IMR-90 (cell line): ENCODE measurements around the gene FMN1.

Source experiments
- CEBPB ChIP-seq: IDR thresholded peaks from 2 replicates; pipeline ENCODE4 v1.6.1; 2012; ENCODE audit warnings: low read depth, low read length, improper control_type of control experiment
- ELK1 ChIP-seq: fragments of 150-350 bp; IDR thresholded peaks from 2 replicates; pipeline ENCODE4 v1.6.1; 2016; ENCODE audit warnings: low read depth, mild to moderate bottlenecking, low read length, moderate library complexity, borderline replicate concordance
- NFE2L2 ChIP-seq: fragments of 150-350 bp; IDR thresholded peaks from 2 replicates; pipeline ENCODE4 v1.6.1; 2016; ENCODE audit warnings: low read depth, mild to moderate bottlenecking, low read length
- RFX5 ChIP-seq: IDR thresholded peaks from 2 replicates; pipeline ENCODE4 v1.8.0; 2012; ENCODE audit warnings: low read depth, mild to moderate bottlenecking, low read length, moderate library complexity
- USF2 ChIP-seq: fragments of 150-350 bp; IDR thresholded peaks from 2 replicates; pipeline ENCODE4 v1.6.1; 2017; ENCODE audit warnings: mild to moderate bottlenecking, antibody characterized with exemption, low read length, low read depth
- TF ChIP-seq, protein P1 (sequence below): conservative IDR thresholded peaks from 2 replicates; pipeline ENCODE4 v1.5.1; 2012; ENCODE audit warnings: mild to moderate bottlenecking, low read depth, low read length, improper control_type of control experiment

DNA sequence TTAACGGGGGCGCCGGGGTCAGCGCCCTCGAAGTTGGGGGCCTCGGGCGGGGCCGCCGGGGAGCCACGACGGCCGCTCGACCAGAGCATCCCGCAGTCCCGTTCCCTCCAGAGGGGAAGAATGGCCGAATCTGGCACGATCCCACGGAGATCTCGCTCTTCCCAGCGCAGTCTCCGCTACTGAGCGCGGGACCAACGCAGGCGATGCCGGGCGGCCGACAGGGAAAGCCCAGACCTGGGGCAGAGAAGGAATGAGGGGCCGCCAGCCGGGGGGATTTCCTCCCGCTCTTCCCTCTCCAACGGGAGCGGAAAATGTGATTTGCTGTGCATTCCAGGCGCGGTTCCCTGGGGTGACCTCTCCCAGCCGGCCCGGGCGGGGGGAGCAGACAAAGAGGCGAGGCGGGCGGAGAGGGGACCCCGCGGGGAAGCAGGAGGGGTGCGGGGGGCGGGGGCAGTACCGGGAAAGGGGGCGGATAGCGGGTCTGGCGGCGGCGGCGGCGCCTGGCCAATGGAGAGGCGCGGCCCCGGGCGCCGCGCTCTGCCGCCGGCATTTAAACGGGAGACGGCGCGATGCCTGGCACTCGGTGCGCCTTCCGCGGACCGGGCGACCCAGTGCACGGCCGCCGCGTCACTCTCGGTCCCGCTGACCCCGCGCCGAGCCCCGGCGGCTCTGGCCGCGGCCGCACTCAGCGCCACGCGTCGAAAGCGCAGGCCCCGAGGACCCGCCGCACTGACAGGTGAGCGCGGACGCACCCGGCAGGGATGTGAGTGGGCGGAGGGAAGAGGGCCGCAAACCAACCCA is 476.9 kb downstream of the FMN1 start, which contains the start of gene GREM1:
- TF ChIP-seq CEBPB, result no peak
- TF ChIP-seq, protein P1, sequence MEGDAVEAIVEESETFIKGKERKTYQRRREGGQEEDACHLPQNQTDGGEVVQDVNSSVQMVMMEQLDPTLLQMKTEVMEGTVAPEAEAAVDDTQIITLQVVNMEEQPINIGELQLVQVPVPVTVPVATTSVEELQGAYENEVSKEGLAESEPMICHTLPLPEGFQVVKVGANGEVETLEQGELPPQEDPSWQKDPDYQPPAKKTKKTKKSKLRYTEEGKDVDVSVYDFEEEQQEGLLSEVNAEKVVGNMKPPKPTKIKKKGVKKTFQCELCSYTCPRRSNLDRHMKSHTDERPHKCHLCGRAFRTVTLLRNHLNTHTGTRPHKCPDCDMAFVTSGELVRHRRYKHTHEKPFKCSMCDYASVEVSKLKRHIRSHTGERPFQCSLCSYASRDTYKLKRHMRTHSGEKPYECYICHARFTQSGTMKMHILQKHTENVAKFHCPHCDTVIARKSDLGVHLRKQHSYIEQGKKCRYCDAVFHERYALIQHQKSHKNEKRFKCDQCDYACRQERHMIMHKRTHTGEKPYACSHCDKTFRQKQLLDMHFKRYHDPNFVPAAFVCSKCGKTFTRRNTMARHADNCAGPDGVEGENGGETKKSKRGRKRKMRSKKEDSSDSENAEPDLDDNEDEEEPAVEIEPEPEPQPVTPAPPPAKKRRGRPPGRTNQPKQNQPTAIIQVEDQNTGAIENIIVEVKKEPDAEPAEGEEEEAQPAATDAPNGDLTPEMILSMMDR, result no peak
- TF ChIP-seq NFE2L2, result no peak
- TF ChIP-seq USF2, result no peak
- TF ChIP-seq RFX5, result no peak
- TF ChIP-seq ELK1, result no peak
